Measurements from ENCODE around the gene RETSAT.
A peak's percentile ranks its signal among the peaks of the same experiment; 100 is the strongest.

Gene RETSAT

DNA sequence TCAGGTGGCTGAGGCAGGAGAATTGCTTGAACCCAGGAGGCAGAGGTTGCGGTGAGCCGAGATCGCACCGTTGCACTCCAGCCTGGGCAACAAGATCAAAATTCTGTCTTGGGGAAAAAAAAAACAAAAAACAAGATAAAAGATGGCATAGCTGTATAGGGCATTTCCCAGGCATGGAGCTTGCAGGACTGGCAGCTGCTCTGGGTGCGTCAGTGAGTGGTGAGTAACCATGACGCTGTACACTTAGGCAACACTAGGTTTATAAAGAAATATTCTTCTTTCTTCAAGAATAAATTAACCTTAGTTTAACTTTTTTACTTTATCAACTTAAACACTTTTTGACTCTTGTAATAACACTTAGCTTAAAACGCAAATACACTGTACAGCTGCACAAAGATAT is 41.9 kb downstream of the RETSAT start:
- H3K4me1 Mint-ChIP-seq (ENCODE audit: low read depth) = peaks cover 41% of the 10 kb centered on the region
- H3K27ac Mint-ChIP-seq = no peak overlapping the region
- no peaks in the 10 kb centered on the region for H3K9me3 Mint-ChIP-seq (ENCODE audit: low read depth)
- peaks cover 5% of the 10 kb centered on the region for H3K36me3 Mint-ChIP-seq
- H3K4me3 Mint-ChIP-seq = no peak overlapping the region
- H3K27me3 Mint-ChIP-seq = no peaks in the 10 kb centered on the region

DNA sequence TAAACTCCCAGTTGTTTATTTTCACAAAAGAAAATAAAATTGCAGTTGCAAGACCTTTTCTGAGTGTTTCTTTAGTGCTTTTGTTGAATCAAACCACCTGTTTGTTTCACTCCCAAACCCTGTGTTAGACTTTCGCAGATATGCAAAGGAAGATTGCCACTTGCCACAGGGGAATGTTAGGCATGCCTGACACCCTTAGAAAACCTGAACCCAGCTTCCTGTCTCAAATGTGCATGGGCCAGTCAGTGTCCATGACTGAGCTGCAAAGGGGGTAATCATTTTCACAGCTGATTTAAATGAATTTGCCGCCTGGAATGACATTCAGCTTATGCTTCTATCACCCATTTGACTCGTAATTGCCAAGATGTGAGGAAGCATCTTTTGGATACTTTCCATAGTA is 44.0 kb downstream of the RETSAT start:
- H3K4me3 Mint-ChIP-seq = peak overlapping the region; percentile 83
- H3K9me3 Mint-ChIP-seq (ENCODE audit: low read depth) = no peaks in the 10 kb centered on the region
- no peaks in the 10 kb centered on the region for H3K27me3 Mint-ChIP-seq
- H3K36me3 Mint-ChIP-seq = peaks cover 2% of the 10 kb centered on the region
- H3K27ac Mint-ChIP-seq = peak overlapping the region; percentile 90
- peaks cover 50% of the 10 kb centered on the region for H3K4me1 Mint-ChIP-seq (ENCODE audit: low read depth)

DNA sequence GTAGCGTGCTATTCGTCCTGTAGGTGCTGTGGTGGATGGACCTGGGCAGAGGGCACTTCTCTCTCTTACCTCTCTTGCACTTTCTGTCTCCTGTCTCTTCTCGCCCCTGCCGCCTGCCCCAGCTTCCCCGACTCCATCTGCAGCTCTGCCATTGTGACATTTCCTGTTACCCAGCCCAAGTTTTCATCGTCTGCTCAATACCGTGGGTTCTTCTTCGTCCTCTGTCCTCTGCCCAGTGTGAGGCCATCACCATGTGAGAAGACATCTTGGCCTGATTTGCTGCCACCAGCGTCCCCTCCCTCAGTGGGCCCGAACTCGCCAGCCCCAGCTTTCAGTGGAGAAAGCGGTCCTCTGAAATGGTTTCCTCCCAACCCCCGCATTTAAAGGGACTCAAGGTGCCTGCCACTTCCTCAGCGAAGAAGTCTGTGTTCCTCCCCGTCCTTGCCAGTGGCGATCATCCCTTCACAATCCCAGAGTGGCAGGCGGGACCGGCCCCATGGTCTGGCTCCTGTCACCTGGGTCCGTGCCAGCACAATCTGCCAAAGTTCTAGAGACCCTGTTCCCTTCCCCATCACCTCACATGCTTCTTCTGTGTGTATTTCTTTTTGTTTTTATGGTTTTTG is 44.5 kb downstream of the RETSAT start:
- Mint-ChIP-seq H3K36me3 (peaks cover 2% of the 10 kb centered on the region), H3K27ac (peak overlapping the region; percentile 90), H3K9me3 (ENCODE audit: low read depth) (no peaks in the 10 kb centered on the region), H3K4me3 (peak overlapping the region; percentile 83), H3K27me3 (no peaks in the 10 kb centered on the region), H3K4me1 (ENCODE audit: low read depth) (peaks cover 52% of the 10 kb centered on the region)

DNA sequence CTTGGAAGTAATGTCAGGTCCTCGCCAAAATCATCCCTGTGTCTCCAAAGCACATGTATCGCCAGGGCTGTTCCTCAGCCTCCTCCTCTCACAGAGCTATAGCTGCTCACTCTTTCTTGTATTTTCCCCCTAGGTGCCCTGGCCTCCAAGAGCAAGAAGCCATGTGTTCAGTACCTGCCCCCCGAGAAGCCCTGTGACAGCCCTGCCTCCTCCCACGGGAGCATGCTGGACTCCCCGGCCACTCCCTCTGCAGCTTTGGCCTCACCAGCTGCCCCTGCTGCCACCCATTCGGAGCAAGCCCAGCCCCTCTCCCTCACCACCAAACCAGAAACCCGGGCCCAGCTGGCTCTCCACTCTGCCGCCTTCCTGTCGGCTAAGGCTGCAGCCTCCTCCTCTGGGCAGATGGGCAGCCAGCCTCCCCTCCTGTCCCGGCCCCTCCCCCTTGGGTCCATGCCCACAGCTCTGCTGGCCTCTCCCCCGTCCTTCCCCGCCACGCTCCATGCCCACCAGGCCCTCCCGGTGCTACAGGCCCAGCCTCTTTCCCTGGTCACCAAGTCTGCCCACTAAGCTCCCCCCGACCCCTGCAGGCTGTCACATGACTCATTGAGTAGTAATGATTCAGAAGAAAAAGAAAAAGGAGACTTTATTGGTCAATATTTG is 45.3 kb downstream of the RETSAT start:
- Mint-ChIP-seq H3K27me3 (no peaks in the 10 kb centered on the region), H3K4me3 (peak overlapping the region; percentile 83), H3K36me3 (peaks cover 2% of the 10 kb centered on the region), H3K4me1 (ENCODE audit: low read depth) (peaks cover 49% of the 10 kb centered on the region), H3K9me3 (ENCODE audit: low read depth) (no peaks in the 10 kb centered on the region), H3K27ac (peak overlapping the region; percentile 90)

DNA sequence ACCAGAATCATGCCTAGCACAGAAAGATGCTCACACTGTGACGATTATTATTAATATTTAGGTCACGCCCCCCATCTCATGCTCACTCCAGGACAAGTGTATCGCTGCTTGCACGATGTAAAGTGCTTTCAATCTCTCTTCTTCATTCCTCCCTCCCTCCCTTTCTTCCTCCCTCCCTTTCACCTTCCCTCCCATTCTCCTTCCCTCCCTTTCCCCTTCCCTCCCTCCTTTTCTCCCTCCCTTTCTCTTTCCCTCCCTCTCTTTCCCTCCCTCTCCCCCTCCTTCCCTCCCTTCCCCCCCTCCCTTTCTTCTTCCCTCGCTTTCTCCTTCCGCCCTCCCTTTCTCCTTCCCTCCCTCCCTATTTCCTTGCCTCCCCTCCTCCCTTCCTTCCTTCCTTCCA is 46.1 kb downstream of the RETSAT start:
- H3K4me1 Mint-ChIP-seq (ENCODE audit: low read depth) = peaks cover 50% of the 10 kb centered on the region
- peak overlapping the region; percentile 83 for H3K4me3 Mint-ChIP-seq
- peak overlapping the region; percentile 90 for H3K27ac Mint-ChIP-seq
- no peaks in the 10 kb centered on the region for H3K27me3 Mint-ChIP-seq
- peaks cover 2% of the 10 kb centered on the region for H3K36me3 Mint-ChIP-seq
- no peaks in the 10 kb centered on the region for H3K9me3 Mint-ChIP-seq (ENCODE audit: low read depth)

- Mint-ChIP-seq H3K4me3 (peak overlapping the region; percentile 78), H3K9me3 (ENCODE audit: low read depth) (no peaks in the 10 kb centered on the region), H3K27me3 (no peaks in the 10 kb centered on the region), H3K4me1 (ENCODE audit: low read depth) (peaks cover 50% of the 10 kb centered on the region), H3K36me3 (peaks cover 2% of the 10 kb centered on the region), H3K27ac (peak overlapping the region; percentile 91)
These were observed 46.8 kb downstream of the RETSAT start for GRCh38 chr2:85307527-85307897.

- H3K9me3 Mint-ChIP-seq (ENCODE audit: low read depth) = no peaks in the 10 kb centered on the region
- H3K27ac Mint-ChIP-seq = no peak overlapping the region
- no peaks in the 10 kb centered on the region for H3K36me3 Mint-ChIP-seq
- H3K4me1 Mint-ChIP-seq (ENCODE audit: low read depth) = peaks cover 33% of the 10 kb centered on the region
- H3K27me3 Mint-ChIP-seq = peaks cover 2% of the 10 kb centered on the region
- H3K4me3 Mint-ChIP-seq = no peak overlapping the region
These were observed 50.4 kb downstream of the RETSAT start for GRCh38 chr2:85303780-85304531.

DNA sequence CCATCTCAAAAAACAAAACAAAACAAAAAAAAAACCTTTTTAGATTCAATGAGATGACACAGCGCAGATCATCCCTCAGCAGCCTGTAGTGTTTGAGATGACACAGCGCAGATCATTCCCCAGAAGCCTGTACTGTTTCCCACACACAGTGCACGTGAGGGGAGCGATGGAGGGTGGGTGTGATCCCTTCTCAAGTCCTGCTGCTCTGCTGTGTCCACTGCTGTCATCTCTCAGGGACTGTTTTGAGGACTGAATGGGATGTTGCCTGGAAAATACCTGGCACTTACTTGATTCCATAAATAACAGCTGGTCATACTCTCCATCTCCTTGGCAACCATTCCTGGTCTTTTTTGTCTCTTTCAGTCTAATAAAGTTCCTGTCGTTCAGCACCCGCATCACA is 52.2 kb downstream of the RETSAT start:
- H3K27ac Mint-ChIP-seq = no peak overlapping the region
- peaks cover 19% of the 10 kb centered on the region for H3K4me1 Mint-ChIP-seq (ENCODE audit: low read depth)
- no peaks in the 10 kb centered on the region for H3K36me3 Mint-ChIP-seq
- no peak overlapping the region for H3K4me3 Mint-ChIP-seq
- H3K27me3 Mint-ChIP-seq = peaks cover 2% of the 10 kb centered on the region
- H3K9me3 Mint-ChIP-seq (ENCODE audit: low read depth) = no peaks in the 10 kb centered on the region
